NCI-H146 treated with DMSO at 0.1 percent for 48 hours (cell line): Measurements from ENCODE around the gene ESRRA.
"Not testable (repeated sequence)": the region's sequence is repeated elsewhere in the genome, so short reads cannot be mapped to it uniquely, and the experiment has no call there.

Experiments used
- DNase-seq: peaks from one replicate; lab custom pipeline; 2025; ENCODE audit not compliant: unreplicated experiment; lab: John Stamatoyannopoulos, UW

ESRRA gene

GRCh38 chr11:64291752-64292459, 13.4 kb upstream of the ESRRA start:
- DNase-seq: no peak

GRCh38 chr11:64292460-64293254, 12.7 kb upstream of the ESRRA start:
- no peak for DNase-seq

GRCh38 chr11:64294774-64295173, 10.6 kb upstream of the ESRRA start:
- no peak for DNase-seq

GRCh38 chr11:64295760-64296159, 9.6 kb upstream of the ESRRA start:
- no peak for DNase-seq

- DNase-seq: no peak
These were observed 9.1 kb upstream of the ESRRA start for GRCh38 chr11:64296236-64296635.

- no peak for DNase-seq
These were observed 8.3 kb upstream of the ESRRA start for GRCh38 chr11:64296830-64297698.

GRCh38 chr11:64297699-64298358, 7.5 kb upstream of the ESRRA start:
- no peak for DNase-seq

- no peak for DNase-seq
These were observed 6.1 kb upstream of the ESRRA start for GRCh38 chr11:64298966-64299846.

- no peak for DNase-seq
These were observed 5.3 kb upstream of the ESRRA start, which contains the start of gene CATSPERZ for GRCh38 chr11:64299847-64300648. Gene CATSPERZ (plus strand): TSS chr11:64300358. CDS start chr11:64300411, 53 bp downstream.

- DNase-seq: no peak
These were observed 2.0 kb upstream of the ESRRA start for GRCh38 chr11:64303109-64304031.

- no peak for DNase-seq
These were observed 1.4 kb upstream of the ESRRA start for GRCh38 chr11:64304032-64304315.

- peak; percentile 80 for DNase-seq
These were observed 830 bp upstream of the ESRRA start for GRCh38 chr11:64304316-64305072.

- peak; percentile 41 for DNase-seq
These were observed 603 bp downstream of the ESRRA start for GRCh38 chr11:64305691-64306562.

GRCh38 chr11:64306563-64306875, 1.2 kb downstream of the ESRRA start:
- no peak for DNase-seq

- DNase-seq: no peak
These were observed 1.7 kb downstream of the ESRRA start for GRCh38 chr11:64306876-64307622.

- not testable (repeated sequence) for DNase-seq
These were observed 2.5 kb downstream of the ESRRA start for GRCh38 chr11:64307795-64308194.
